NCI-H345 treated with DMSO at 0.1 percent for 48 hours (cell line): ENCODE results near the gene MSANTD2.

Experiments
- DNase-seq: peaks from one replicate; lab custom pipeline; 2025; ENCODE audit not compliant: unreplicated experiment; lab: John Stamatoyannopoulos, UW

MSANTD2 gene

GRCh38 chr11:124821995-124822730 lies 22.0 kb upstream of the MSANTD2 start:
- DNase-seq: no peak

GRCh38 chr11:124817036-124817435 lies 16.8 kb upstream of the MSANTD2 start:
- no peak for DNase-seq

GRCh38 chr11:124814739-124815138 lies 14.5 kb upstream of the MSANTD2 start:
- no peak for DNase-seq

GRCh38 chr11:124812876-124813275 lies 12.7 kb upstream of the MSANTD2 start:
- no peak for DNase-seq

- DNase-seq: no peak
Measured at GRCh38 chr11:124811399-124812125, 11.4 kb upstream of the MSANTD2 start.

GRCh38 chr11:124807660-124808270 lies 7.6 kb upstream of the MSANTD2 start:
- no peak for DNase-seq

- no peak for DNase-seq
Measured at GRCh38 chr11:124807201-124807600, 7.0 kb upstream of the MSANTD2 start.

GRCh38 chr11:124804884-124805283 lies 4.7 kb upstream of the MSANTD2 start:
- no peak for DNase-seq

GRCh38 chr11:124801636-124802312 lies 1.6 kb upstream of the MSANTD2 start:
- DNase-seq: no peak

GRCh38 chr11:124801014-124801413 lies 808 bp upstream of the MSANTD2 start:
- no peak for DNase-seq

GRCh38 chr11:124799348-124800225 lies 619 bp downstream of the MSANTD2 start:
- DNase-seq: peak; percentile 14

- no peak for DNase-seq
Measured at GRCh38 chr11:124798991-124799347, 1.2 kb downstream of the MSANTD2 start.

- DNase-seq: no peak
Measured at GRCh38 chr11:124796312-124796711, 3.9 kb downstream of the MSANTD2 start.

- peak; percentile 4 for DNase-seq
Measured at GRCh38 chr11:124793466-124794278, 6.5 kb downstream of the MSANTD2 start.

GRCh38 chr11:124791626-124792341 lies 8.4 kb downstream of the MSANTD2 start:
- DNase-seq: peak; percentile 3

- no peak for DNase-seq
Measured at GRCh38 chr11:124788521-124788920, 11.7 kb downstream of the MSANTD2 start.

GRCh38 chr11:124784051-124784450 lies 16.2 kb downstream of the MSANTD2 start:
- no peak for DNase-seq

- no peak for DNase-seq
Measured at GRCh38 chr11:124783002-124783401, 17.2 kb downstream of the MSANTD2 start.

- no peak for DNase-seq
Measured at GRCh38 chr11:124779568-124779967, 20.6 kb downstream of the MSANTD2 start.
